Measurements from ENCODE around the gene SLC22A25. TPM values are rescaled to one million over a fixed set of nuclear protein-coding genes. Genes with fewer than 3 reads are reported as not detected.

The SLC22A25 gene
- total RNA-seq, 1 donor from 2014 or later = under 0.01 TPM

Other genes with a start within 250 kb of the SLC22A25 start
- gene SLC22A8, start 227.8 kb downstream of the SLC22A25 start, total RNA-seq = 2.2 TPM
- not detected for gene SLC22A24, start 99.4 kb downstream of the SLC22A25 start, total RNA-seq
- gene SLC22A9, start 126.2 kb upstream of the SLC22A25 start, total RNA-seq = under 0.01 TPM
- 1.5 TPM for gene PLAAT5, start 247.6 kb upstream of the SLC22A25 start, total RNA-seq

All from temporal lobe (tissue), 1 donor.